Thyroid gland (tissue), 4 donors: ENCODE data around the gene ZFHX2. TPM values are rescaled to one million over a fixed set of nuclear protein-coding genes. Genes with fewer than 3 reads are reported as not detected.

Source experiments
- DNase-seq, 2 donors: peaks; one replicate each; pipeline ENCODE4 v3.0.0-alpha.2; 2019
- H3K27ac ChIP-seq, 3 donors: fragments of 200-600 bp; sonication (generic); 1 replicate in 2 of 3; 2 replicates in 1 of 3; pipeline ENCODE4 v1.5.1; 2016 to 2019; ENCODE audit warnings: mild to moderate bottlenecking in 1 of 3, moderate library complexity in 1 of 3
- H3K27me3 ChIP-seq: fragments of 200-600 bp; sonication (generic); one replicate; pipeline ENCODE4 v1.5.1; 2019
- H3K36me3 ChIP-seq, 2 donors: fragments of 200-600 bp; sonication (generic); one replicate each; pipeline ENCODE4 v1.5.1; 2016 to 2019
- H3K4me1 ChIP-seq, 2 donors: fragments of 200-600 bp; sonication (generic); one replicate each; pipeline ENCODE4 v1.5.1; 2017 to 2019
- H3K4me3 ChIP-seq, 3 donors: fragments of 200-600 bp; sonication (generic); replicated peaks in 1 of 3; 1 replicate in 2 of 3; 2 replicates in 1 of 3; pipeline ENCODE4 v1.5.1; 2016; ENCODE audit warnings: mild to moderate bottlenecking in 1 of 3
- H3K9me3 ChIP-seq: fragments of 200-600 bp; sonication (generic); one replicate; pipeline ENCODE4 v1.5.1; 2017
- POLR2A ChIP-seq, 2 donors: fragments of 450-650 bp; IDR thresholded peaks; one replicate each; pipeline ENCODE4 v1.6.1; 2017; ENCODE audit warnings: antibody characterized with exemption in 2 of 2, mild to moderate bottlenecking in 2 of 2, moderate library complexity in 1 of 2
- WGBS, 2 donors: methylation state at CpG; one replicate each; pipeline ENCODE4 v1.1.5; 2017; 5-methylcytosine and 5-hydroxymethylcytosine counted together
- intact Hi-C: fragments of 100-400 bp; cut with DNase I; formaldehyde crosslinking; loops from one replicate; pipeline ENCODE4 v1.15.1; 2023
- total RNA-seq, 4 donors: library from RNA; depleted of rRNA; stranded (reverse); fragments of >200 nt; gene quantifications; one replicate each; pipeline ENCODE4 v1.2.3, GENCODE V29; 2016
- TF ChIP-seq, protein P1 (sequence below), 6 experiments: fragments of 200-600 bp in 3 of 6; fragments of 450-650 bp in 3 of 6; sonication (generic) in 3 of 6; IDR thresholded peaks; one replicate each; pipeline ENCODE4 v1.5.1; 2016 to 2019; ENCODE audit warnings: antibody characterized with exemption in 6 of 6, mild to moderate bottlenecking in 2 of 6, inconsistent platforms in 1 of 6, moderate library complexity in 1 of 6

Gene ZFHX2
- total RNA-seq, 4 donors from 2014 or later = 0.46 to 2.3 (median 1.4) TPM

DNA sequence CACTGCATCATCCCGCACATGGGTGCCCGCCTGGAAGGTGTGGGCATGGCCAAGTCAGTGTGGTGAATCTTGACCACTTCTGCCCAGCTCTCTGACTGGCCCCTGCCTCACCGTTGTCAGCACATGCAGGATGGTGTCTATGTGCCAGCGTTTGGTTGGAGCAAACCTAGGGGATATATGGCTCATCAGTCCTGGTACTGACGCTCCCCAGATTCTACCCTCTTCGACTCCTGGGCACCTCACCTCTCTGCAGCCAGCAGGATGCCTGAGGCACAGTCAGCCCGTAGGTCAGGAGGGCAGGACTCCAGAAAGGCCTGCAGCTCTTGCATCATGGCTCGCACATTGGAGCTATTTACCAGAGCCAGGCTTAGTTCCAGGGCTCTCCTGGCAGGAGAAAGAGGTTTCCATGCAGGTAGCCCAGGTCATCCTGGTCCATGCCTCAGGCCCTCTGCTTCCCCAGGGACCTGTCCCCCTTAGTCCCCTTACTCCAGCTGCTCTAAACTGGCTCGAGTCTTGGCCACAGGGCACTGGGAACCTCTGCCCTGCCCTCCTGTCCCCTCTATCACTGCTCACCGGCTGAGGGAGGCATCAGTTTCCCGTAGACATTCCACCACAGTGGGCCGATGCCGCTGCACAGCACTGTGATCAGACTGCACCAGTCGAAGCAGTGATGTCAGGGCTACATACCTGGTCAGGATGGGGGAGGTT lies 12.1 kb upstream of the ZFHX2 start:
- TF ChIP-seq, protein P1, sequence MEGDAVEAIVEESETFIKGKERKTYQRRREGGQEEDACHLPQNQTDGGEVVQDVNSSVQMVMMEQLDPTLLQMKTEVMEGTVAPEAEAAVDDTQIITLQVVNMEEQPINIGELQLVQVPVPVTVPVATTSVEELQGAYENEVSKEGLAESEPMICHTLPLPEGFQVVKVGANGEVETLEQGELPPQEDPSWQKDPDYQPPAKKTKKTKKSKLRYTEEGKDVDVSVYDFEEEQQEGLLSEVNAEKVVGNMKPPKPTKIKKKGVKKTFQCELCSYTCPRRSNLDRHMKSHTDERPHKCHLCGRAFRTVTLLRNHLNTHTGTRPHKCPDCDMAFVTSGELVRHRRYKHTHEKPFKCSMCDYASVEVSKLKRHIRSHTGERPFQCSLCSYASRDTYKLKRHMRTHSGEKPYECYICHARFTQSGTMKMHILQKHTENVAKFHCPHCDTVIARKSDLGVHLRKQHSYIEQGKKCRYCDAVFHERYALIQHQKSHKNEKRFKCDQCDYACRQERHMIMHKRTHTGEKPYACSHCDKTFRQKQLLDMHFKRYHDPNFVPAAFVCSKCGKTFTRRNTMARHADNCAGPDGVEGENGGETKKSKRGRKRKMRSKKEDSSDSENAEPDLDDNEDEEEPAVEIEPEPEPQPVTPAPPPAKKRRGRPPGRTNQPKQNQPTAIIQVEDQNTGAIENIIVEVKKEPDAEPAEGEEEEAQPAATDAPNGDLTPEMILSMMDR (IDR thresholded peaks at IDR 0.05) = no peak
- no peak for TF ChIP-seq POLR2A (IDR thresholded peaks at IDR 0.05)
- Histone ChIP-seq H3K9me3 (no peaks in the 10 kb centered on the region), H3K4me3 (no peak overlapping the region), H3K27ac (no peak overlapping the region), H3K27me3 (no peaks in the 10 kb centered on the region), H3K4me1 (peaks cover 6 to 9% of the 10 kb centered on the region in 2 donors), H3K36me3 (peaks cover 13 to 26% of the 10 kb centered on the region in 2 donors)
- intact Hi-C loops = loop anchor here (5.0 kb wide), 1 partner anchor 86 kb away; no protein-coding TSS in a partner anchor
- whole genome bisulfite sequencing, 2 donors = 91 to 94% methylated on average over 9 to 13 of the region's 14 CpGs
- DNase-seq = no peak

- Histone ChIP-seq H3K27ac (no peak overlapping the region), H3K36me3 (peaks cover 13 to 26% of the 10 kb centered on the region in 2 donors), H3K4me3 (no peak overlapping the region), H3K27me3 (no peaks in the 10 kb centered on the region), H3K4me1 (peaks cover 6 to 9% of the 10 kb centered on the region in 2 donors), H3K9me3 (no peaks in the 10 kb centered on the region)
- DNase-seq = peak; percentile 44 to 50
- TF ChIP-seq POLR2A (IDR thresholded peaks at IDR 0.05) = no peak
- TF ChIP-seq, protein P1 (IDR thresholded peaks at IDR 0.05) = peak; percentile 66 to 91 (median 80)
- intact Hi-C loops = loop anchor here (5.0 kb wide), 1 partner anchor 86 kb away; no protein-coding TSS in a partner anchor
- WGBS, 2 donors = 90 to 94% methylated on average over 2 of the region's 2 CpGs
Measured at GRCh38 chr14:23562822-23563472, 11.4 kb upstream of the ZFHX2 start.

DNA sequence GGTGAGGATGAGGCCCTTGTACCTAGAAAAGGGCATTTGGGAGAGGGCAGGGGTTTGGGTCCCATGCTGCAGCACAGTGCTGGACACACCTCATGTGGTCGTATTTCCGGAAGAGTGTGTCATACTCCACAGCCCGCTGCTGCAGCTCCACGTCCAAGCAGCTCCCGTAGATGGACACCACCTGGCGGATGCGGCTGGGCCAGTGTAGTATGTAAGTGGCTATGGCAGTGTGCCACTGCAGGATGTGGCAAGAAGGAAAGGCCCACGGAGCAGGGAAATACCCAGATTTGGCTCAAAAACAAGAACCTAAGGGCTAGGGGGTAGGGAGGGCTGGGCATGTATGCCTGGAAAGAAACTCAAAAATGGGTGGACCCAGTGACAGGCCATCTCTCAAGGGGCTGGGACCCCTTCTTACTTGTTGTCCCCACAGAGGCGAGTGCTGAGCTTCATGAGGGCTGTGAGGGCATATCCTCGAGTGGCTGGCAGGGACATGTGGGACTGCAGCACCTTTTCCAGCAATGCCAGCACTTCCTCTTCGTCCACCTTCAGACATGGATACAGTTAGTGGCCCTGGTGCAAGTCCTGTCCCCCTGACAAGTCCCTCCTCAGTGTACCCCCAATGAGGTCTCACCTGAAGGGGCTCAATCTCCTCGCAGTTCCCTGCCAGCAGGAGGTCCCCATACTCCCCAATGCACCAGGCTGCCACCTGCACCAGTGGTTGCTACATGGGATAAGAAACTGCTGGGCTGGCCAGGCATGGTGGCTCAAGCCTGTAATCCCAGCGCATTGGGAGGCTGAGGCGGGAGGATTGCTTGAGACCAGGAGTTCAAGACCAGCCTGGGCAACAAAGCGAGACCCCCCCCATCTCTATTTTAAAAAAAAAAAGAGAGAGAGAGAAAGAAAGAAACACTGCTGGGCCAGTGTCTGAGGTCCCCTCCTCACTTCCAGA lies 10.6 kb upstream of the ZFHX2 start:
- Histone ChIP-seq H3K27ac (no peak overlapping the region), H3K4me3 (no peak overlapping the region), H3K27me3 (no peaks in the 10 kb centered on the region), H3K36me3 (peaks cover 13 to 26% of the 10 kb centered on the region in 2 donors), H3K9me3 (no peaks in the 10 kb centered on the region), H3K4me1 (peaks cover 6 to 14% of the 10 kb centered on the region in 2 donors)
- 75 to 86% methylated on average over 14 of the region's 15 CpGs for WGBS, 2 donors
- no peak for TF ChIP-seq POLR2A (IDR thresholded peaks at IDR 0.05)
- TF ChIP-seq, protein P1 (IDR thresholded peaks at IDR 0.05) = no peak
- DNase-seq = no peak
- intact Hi-C loops = loop anchor here (5.0 kb wide), 1 partner anchor 85 kb away; no protein-coding TSS in a partner anchor

DNA sequence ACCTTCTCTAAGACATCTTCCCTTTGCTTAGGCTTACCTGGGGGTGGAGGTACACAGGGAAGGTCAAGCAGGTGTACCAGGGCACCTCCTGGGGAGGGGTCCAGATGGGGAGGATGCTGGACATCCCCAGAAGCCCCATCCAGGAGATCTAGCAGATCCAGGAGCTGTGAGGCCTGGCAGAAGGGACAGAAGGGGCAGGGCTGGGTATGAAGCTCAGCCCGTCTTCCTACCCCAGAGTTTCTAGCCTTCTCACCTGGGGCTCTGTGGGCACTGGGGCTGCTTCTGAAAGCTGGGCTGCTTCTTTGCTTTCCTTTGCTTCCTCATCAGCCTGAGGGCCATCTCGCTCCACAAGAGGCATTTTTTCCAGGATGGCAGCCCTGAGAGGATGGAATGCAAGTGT lies 9.7 kb upstream of the ZFHX2 start:
- Histone ChIP-seq H3K36me3 (peaks cover 13 to 26% of the 10 kb centered on the region in 2 donors), H3K27ac (no peak overlapping the region), H3K4me1 (peaks cover 8 to 14% of the 10 kb centered on the region in 2 donors), H3K4me3 (no peak overlapping the region), H3K9me3 (no peaks in the 10 kb centered on the region), H3K27me3 (no peaks in the 10 kb centered on the region)
- WGBS, 2 donors = 79 to 93% methylated on average over 2 of the region's 2 CpGs
- TF ChIP-seq, protein P1 (IDR thresholded peaks at IDR 0.05) = no peak
- no peak for TF ChIP-seq POLR2A (IDR thresholded peaks at IDR 0.05)
- no peak for DNase-seq
- intact Hi-C loops = loop anchor here (5.0 kb wide), 1 partner anchor 84 kb away; no protein-coding TSS in a partner anchor
